ENCODE data around the gene CRTAP.
"Not testable (repeated sequence)": the region's sequence is repeated elsewhere in the genome, so short reads cannot be mapped to it uniquely, and the experiment has no call there.

Gene CRTAP

DNA sequence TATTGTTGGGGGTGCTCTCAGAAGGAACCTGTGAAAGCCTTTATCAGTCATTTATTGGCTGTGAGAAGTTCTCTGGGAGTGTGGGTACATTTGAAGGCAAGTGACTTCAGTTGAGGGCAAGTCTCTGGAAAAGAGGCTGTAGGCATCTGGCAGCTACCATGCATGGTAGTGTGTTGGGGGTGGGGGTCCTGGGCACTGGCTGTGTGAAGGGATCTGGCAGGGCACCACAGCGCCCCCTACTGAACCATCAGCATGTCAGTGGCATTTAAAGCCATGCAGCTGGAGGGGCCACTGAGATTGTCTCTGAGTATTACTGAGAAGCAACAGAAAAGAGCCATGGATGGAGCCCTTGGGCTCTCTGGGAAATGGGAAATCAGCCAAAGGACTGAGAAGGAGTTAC is 30.6 kb downstream of the CRTAP start:
- no peak for DNase-seq

DNA sequence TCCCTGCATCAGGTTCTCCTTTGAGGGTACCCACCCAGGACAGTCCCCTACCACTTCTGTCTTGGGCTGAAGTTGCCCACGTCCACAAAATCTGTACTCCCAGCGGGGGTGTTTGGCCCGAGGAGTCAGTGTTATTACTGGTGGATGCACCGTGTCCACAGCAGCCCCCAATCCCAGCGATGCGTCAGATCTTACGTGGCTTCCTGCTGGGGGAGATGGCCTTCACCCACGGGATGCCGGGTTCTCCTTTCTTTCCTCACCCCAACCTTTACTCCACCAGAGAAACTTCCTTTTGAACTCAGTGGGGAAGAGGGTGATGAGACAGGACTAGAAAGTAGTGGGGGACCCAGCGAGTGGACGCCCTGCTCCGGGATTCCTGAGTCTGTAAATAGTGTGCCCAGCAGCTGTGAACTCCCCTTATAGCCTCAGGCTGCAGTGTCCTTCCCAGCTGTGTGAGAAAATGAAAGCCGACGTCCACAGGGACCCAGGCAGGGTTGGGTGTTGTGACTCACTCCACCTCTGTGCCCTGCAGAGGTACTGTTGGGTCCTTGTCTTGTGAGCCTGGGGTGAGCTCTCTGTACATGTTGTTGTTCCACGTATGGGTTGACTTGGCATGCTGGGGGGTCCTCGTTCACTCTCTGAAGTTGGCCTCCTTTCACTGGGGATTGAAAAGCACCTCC is 31.5 kb downstream of the CRTAP start:
- DNase-seq, result no peak

DNA sequence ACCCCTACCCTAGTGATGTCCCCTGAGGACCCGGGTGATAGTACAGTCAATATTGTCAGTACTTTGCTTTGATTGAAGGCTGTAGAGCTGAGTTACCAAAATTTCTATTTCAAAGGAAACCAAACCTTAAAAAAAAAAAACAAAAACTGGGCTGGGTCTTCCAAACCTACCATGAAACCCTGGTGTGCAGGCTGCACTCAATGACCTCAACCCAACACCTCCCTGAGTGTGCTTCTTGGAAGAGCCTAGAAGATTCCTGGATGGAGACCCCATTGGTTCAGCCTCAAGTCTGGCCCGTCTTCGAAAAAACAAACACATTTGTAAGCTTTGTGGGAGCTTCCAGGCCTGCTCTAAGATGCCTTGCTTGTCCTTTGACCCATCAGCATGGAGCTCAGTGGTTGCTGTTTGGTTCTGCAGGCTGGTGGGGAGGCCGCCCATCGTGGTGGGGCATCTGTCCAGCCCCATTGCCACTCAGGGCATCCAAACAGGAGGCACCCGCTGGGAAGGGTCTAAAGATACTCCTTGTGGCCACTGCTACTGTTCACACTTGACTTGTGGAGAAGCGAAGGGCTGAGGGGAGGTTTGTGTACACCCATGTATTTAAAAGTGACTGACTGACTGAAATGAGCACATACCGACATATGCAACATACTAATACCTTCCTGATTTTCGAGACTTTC is 32.2 kb downstream of the CRTAP start:
- DNase-seq, result no peak

DNA sequence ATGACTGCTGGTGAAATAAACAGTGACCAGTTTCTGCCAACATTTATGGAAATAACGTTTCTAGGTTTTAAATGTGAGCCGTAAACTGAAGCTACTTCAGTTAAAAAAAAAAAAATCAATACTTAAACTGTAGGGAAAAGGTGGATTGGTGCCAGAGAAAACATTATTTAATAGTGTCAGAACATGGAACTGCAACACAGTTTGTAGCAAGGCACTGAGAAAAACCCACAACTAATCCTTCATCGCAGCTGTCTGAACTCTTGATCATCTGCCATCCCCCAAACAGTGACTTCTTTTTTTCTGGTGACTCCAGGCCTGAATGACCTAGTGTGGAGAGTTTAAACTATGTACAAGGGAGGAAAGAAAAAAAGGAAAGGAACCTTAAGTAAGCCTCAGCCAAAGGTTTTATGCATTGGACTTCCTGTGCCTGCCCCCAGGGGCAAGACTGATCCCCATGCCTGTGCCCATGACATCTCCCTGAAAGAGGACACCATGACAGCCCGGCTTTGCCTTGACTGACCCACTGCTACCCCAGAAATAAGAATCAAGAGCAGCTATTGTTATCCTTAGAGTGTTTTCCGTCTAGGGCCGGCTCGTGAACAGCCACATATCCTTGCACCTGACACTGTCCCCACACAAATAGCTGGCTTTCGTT is 33.1 kb downstream of the CRTAP start:
- no peak for DNase-seq

DNA sequence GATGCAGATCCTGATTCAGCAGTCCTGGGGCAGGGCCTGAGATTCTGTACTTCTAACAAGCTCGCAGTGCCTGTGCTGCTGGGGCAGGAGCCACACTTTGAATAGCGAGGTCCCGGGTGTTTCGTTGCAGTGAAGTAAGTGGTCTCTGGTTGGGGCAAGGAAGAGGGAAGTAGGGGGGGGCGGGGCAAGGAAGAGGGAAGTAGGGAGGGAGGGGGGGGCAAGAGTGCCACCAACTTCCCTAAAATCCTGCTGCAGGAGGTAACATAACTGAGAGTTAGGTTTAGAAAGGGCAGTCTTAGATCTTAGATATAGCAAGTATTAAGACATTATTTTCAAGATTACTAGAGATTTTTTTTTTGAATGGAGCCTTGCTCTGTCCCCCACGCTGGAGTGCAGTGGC is 35.5 kb downstream of the CRTAP start:
- no peak for DNase-seq

DNA sequence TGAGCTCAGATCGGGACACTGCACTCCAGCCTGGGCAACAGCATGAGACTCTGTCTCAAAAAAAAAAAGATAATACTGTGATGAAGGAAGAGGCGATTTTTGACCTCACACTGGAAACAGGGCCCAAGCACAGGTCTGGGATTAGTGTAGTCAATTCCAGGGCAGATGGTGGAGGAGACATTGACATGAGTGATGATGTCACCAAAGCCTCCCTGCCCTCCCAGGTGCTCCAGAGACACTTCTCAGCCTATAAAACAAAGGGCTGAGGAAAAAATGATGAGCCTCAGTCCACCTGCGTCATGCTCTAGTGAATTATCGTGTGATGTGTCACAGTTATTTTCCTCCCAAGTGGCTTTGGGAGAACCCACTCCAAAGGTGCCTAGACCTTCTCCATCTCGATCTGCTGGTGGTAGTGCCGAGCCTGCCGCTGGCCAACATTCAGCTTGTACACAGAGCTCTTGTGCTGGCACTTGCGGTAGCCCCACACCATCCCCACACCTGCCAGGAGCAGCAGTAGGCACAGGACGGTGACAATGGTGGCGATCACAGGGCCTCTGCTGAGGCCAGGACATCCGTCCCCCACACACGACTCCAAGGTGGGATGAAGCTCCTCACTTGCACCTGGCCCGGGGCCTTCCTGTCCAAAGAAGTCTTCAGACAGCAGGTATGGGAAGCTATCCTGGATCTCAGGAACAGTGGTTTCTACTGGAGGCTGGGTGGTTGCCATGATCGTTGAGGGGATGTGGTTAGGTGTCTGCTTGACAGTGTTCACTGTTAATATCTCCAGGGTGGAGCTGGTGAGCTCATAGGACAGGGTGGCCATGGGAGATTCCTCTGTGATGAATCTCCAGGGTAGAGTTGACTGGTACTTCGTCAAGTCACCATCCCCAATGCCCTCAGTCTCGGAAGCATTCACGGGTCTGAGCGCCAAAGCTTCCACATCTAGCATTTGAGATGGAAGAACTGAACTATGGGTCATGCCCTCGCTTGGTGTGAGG is 38.8 kb downstream of the CRTAP start:
- DNase-seq, result no peak

DNA sequence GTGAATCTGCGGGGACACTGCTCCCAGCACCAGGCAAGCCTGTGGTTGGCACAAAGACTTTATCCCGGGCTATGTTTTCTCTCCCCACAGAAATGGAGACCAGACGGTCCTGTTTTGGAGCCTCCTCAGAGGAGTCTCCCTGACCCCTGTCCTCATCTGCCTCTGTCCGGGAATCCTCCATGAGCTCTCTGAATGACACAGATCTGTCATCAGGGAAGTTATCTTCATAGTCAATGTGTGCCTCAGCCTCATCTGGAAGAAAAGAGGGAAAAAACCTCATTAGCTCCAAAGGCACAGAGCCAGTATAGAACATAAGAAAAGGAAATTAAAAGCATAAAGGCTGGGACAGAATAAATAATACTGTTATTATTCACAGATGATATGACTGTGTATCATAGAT is 40.0 kb downstream of the CRTAP start:
- no peak for DNase-seq

DNA sequence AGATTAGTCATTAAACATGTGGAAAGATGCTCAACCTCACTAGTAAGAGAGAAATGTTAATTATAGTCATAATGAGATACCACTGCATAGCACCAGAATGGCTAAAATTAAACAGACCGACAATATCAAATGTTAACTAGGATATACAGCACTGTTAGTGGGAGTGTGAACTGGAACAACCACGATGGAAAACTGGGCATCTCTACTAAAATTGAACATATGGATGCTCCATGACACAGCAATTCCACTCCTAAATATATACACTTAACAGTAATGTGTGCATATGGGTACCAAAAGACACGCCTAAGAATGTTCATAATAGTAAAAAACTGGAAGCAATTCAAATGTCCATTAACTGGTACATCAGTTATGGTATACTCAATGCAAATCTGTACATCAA is 41.5 kb downstream of the CRTAP start:
- no peak for DNase-seq

DNA sequence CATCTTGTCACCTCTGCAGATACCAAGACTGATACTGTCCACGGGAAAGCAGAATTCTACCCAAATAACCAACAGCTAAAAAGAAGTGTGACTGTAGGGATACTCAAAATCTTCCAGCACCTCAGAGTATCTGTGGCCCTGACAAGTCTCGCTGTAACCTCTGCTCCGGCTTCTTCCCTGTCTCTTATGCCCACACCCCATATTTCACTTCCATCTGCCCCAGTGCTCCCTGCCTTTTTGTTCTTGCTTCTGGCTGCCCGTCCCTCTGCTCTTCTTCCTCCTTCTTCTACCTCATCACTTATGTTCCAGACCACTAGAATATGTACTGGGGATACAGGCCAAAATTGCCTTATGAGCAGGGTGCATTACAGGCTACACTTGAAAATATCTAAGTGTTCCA is 45.4 kb downstream of the CRTAP start:
- no peak for DNase-seq

DNA sequence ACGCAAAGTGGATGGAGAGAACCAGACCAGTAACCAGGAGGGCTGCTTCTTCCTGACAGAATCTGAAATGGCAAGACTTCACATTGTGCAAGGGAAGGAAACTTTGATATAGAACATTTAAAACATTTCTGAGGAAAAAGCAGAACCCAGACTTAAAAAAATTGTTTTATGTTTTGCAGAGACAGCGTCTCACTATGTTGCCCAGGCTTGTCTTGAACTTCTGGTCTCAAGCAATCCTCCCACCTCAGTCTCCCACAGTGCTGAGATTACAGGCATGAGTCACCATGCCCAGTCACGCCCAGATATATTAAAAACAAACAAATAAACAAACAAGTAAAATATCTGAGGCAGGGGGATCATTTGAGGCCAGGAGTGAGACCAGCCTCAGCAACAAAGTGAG is 46.2 kb downstream of the CRTAP start:
- DNase-seq, result no peak

DNA sequence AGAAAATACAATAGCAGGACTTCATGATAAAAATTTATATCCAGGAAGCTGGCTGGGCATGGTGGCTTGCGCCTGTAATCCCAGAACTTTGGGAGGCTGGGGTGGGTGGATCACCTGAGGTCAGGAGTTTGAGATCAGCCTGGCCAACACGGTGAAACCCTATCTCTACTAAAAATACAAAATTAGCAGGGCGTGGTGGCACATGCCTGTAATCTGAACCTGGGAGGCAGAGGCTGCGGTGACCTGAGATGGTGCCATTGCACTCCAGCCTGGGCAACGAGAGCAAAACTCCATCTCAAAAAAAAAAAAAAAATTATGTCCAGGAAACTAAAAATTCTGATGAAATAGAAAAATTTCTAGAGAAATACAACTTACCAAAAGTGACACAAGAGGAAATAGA is 48.8 kb downstream of the CRTAP start:
- not testable (repeated sequence) for DNase-seq

DNA sequence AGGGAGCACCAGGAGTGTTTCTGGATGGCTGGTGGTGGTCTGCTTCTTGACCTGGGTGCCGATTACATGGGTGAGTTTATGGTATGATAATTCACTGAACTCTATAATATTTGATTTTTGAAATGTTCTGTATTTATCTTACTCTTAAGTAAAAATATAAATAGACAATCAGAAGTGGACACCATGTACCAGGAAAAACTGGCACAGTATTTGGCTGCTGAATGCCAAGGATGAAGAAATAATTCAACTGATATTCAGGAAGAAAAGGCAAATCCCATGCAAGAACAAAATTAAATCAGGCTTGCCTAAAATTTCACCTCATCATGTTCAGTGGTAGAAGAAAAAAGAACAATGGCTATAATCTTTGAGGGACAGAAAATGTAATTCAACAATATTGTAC is 51.6 kb downstream of the CRTAP start:
- DNase-seq, result no peak

DNA sequence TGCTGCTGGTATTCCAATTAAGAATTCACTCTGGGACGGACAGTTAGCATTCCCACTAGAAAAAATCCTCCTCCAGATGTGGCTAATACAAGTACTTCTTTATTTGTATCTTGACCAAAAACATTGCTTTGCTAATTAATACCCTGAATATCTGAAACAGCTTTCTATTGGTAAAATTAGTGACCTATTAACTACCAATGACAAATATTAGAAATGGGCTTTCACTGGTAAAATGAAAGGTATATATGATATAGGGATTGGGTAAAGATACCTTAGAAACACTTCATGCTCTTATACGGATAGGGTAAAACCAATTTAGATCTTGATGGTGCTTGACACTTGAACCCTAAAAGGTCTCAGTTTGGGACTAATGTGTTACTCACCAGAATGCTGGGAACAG is 52.3 kb downstream of the CRTAP start:
- no peak for DNase-seq

DNA sequence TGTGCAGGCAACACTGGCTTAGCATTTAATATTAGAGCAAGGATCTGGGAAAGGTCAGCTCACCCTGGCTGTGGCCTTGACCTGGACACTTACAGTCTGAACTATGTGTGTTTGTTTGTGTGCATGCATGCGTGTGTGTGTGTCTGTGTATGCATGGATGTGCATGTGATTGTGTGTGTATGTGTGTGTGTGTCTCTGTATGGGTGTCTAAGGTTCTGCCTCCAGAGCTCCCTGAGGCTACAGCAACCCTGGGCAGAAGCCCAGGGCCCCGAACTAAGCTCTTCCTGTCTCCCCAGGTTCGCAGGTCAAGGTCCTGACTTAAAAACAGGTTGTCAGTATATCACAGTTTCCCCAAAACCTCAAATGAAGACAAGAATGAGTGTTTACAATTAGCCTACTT is 53.5 kb downstream of the CRTAP start:
- DNase-seq, result no peak

DNA sequence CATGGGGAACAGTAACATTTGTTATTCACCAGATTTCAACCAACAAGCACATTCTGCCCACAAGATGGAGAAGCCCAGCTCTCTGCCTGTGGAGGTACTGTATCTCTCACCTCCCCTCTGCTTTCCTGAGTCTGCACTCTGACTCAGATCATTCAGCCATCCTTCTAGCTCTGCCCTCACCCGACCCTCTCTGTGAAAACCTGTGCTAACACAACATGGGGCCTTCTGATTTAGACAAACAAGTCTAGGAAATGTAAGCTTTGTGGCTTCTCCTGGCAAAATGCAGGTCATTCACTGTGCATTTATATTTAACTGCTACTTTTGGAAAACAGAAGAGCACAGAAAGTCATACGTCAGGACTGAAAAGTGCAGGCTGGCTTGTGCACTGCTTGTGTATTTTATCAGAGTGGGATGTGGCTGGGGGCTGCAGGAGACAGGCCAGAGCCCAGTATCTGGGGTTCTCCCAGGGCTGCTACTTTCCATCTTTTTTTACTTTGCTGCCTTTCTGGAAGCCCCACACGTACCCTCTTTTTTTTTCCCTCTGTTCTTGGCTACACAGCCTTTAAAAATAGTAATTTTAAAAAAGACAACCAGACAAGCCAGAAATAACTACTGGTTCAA is 54.0 kb downstream of the CRTAP start:
- no peak for DNase-seq

DNA sequence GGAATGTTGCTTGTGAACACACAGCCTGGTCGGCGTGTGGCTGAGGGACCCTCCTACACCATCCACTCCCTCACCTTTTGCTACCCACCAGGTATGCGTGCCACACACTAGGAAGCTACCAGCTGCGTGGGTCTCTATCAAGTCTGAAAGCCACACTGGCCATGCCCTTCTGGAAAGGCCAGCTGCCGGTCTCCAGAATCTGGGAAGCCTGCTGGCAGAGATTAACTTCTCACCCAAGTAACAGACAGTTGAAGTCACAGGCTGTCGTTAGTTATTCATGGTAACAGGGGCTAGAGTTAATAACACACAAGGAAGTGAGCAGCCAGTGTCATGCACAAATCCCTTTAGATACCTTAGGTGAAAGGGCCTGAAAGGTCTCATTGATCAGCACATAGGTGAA is 56.7 kb downstream of the CRTAP start:
- DNase-seq, result no peak

DNA sequence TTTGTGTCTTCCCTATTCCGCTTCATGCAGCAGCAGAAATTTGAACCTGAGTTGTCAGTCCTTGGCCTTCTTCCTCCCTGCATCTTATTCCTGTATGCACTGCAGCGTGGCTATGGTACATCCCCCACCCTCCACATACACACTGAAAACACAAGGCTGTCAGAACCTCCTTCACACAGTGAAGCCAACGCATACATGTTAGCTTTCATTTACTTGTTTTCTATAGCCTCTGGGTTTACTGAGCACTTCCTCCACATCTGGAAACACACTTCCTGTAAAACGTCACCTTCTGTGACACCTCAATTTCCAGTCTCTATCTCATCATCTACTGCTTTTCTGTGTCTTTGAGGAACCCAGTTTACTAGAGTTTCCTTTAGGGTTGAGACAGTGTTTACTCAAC is 57.8 kb downstream of the CRTAP start:
- DNase-seq, result no peak

DNA sequence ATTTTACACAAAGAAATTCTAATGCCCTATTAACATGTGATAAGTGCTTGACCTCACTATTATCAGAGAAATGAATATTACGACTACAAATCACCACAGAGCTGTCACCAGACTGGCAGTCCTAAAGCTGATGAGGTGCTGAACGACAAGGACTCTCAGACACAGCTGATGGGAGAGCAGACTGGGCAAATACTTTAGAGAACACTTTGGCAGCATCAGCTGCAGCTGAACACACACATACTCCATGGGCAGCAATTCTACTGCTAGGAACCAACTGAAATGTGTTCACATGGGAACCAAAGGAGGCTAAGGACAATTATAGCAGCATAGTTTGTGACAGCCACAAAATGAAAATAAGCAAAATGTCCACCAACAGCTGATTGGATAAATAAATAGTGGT is 59.3 kb downstream of the CRTAP start:
- no peak for DNase-seq

DNA sequence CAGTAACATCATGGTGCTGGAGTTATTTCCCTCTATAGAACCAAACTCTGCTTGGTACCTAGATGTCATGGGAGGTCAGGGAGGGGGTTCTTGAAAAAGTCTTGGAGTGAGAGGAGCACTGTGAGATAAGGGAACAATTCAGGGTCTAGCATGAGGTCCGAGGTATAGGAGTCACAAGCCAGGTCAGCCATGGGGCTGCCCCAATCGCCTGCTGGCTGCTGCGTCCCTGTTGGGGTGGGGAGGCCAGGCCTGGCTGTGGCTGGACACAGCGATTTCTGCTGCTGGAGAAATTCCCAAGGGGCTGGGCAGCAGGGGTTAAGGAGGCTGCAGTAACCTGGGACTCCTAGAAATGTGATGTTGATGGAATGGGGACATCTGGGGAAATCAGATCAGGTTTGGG is 59.9 kb downstream of the CRTAP start:
- no peak for DNase-seq

DNA sequence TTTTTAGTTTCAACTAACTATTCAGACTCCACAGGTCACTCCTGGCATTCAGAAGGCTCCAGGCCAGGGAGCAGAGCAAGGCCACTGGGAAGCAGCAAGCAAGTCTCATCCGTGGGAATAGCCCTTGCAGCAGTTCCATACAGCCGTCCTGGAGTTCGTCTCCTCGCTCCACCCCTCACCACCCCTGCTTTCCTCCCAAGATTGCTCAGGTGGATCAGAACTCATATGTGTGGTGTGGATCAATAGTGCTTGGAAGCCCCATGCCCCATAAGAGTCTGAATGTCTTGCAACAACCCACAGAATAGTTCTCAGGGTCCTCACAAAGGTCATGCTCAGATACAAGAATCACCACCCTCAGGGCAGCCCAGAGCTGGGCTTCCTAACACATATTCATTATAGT is 60.3 kb downstream of the CRTAP start:
- DNase-seq, result no peak

DNA sequence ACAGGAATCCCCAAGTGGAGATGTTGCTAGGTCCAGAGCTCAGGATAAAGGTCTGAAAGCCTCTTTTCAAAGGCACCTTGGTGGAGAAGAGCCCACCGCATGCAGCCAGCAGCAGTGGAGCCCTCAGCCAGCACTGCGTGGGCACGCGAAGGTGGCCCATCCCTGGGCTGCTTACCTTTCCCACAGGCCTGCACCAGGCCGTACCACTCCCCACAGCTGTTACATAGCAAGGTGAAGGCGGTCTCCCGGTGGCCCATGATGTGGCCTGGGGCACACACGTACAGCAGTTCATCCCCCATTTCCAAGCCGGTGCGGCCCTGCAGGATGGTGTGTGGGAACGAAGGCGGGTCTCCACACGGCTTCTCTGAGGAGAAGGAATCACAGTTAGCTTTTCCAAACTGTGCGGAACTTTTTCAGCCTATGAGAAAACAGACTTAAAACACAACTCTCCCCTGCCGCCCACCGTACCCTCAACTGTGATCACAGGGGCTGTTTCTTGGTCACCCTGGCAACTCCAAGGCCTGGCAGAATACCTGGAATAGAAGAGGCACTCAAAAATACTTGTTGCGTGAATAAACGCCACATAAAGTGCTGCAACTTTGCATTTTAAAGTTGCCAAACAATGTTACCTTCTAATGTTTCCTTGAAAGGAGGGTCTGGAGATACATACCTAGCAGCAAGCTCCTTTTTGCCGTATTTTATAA is 61.0 kb downstream of the CRTAP start:
- DNase-seq, result no peak

DNA sequence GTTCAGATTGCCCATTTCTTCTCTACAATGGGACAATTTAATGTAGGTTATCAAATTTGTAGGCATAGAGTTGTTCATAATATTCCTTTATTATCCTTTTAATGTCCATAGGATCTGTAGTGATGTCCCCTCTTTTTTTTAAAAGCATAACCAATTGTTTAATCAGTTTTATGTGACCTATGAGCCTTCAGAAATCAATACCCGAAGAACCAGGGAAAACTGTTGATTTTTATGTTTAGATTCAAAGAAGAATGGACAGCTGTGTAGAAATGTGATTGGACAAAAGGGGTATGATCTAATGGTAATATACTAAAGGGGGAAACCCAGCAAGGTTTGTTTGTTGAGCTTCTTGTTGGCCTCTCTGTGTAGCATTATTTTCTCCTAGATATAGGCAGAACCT is 65.3 kb downstream of the CRTAP start:
- no peak for DNase-seq

Data from activated naive CD4-positive, alpha-beta T cell (primary cell).